Measurements from ENCODE around the gene RIMS1. TPM values are rescaled to one million over a fixed set of nuclear protein-coding genes. Genes with fewer than 3 reads are reported as not detected.

Gene RIMS1
- total RNA-seq, 4 donors from 2014 or later = 0.17 to 0.89 (median 0.44) TPM

DNA sequence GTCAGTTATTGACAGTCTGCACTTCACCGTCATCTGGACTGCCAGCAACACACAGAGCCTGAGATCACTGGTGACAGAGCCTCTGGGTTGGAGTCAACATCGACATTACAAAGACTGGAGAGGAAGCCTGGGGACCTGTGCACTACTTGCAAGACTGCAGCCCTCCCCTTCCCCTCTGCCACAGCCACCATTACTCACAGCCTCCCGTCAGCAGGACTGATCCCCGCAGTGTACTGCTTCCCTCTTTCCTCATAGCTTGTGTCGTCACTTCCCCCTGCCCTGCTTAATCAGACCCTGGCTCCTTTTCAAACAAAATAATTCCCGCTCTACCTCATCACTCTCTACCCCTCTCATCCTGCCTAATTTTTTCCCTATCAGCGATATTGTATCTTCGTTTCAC is 500.0 kb downstream of the RIMS1 start:
- 90 to 91% methylated on average over 8 of the region's 8 CpGs for WGBS, 2 donors
- H3K4me1 ChIP-seq = no peaks in the 10 kb centered on the region
- H3K36me3 ChIP-seq = no peaks in the 10 kb centered on the region
- H3K4me3 ChIP-seq (replicated peaks in 1 of 3) = no peak overlapping the region
- no peak overlapping the region for H3K27ac ChIP-seq
- TF ChIP-seq, protein P1, sequence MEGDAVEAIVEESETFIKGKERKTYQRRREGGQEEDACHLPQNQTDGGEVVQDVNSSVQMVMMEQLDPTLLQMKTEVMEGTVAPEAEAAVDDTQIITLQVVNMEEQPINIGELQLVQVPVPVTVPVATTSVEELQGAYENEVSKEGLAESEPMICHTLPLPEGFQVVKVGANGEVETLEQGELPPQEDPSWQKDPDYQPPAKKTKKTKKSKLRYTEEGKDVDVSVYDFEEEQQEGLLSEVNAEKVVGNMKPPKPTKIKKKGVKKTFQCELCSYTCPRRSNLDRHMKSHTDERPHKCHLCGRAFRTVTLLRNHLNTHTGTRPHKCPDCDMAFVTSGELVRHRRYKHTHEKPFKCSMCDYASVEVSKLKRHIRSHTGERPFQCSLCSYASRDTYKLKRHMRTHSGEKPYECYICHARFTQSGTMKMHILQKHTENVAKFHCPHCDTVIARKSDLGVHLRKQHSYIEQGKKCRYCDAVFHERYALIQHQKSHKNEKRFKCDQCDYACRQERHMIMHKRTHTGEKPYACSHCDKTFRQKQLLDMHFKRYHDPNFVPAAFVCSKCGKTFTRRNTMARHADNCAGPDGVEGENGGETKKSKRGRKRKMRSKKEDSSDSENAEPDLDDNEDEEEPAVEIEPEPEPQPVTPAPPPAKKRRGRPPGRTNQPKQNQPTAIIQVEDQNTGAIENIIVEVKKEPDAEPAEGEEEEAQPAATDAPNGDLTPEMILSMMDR (IDR thresholded peaks at IDR 0.05) = no peak
- TF ChIP-seq POLR2A (IDR thresholded peaks at IDR 0.05) = no peak
- H3K9me3 ChIP-seq = no peaks in the 10 kb centered on the region
- H3K27me3 ChIP-seq = no peaks in the 10 kb centered on the region
- intact Hi-C loops (cut with DNase I) = no loop called here
- no peak for DNase-seq

DNA sequence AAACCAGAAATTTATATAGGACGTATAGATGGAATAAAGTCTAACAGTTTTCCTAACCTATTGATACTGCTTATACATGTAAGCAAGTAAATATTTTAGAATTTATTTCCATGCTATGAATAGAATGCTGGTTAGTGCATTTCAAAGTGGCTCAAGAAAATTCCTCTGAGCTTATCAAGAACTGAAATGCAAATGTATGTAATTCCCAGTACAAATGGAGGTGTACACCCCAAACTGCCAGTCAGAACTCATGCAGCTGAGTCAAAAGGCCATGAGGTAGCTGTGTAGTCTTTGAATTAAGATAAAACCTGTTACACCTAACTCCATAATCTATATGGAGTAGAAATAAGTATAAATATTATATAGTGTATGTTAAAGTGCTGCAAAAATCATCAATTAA is 503.3 kb downstream of the RIMS1 start:
- Histone ChIP-seq H3K36me3 (no peaks in the 10 kb centered on the region), H3K9me3 (no peaks in the 10 kb centered on the region), H3K27ac (no peak overlapping the region), H3K27me3 (no peaks in the 10 kb centered on the region), H3K4me3 (replicated peaks in 1 of 3) (no peak overlapping the region), H3K4me1 (no peaks in the 10 kb centered on the region)
- TF ChIP-seq POLR2A (IDR thresholded peaks at IDR 0.05) = no peak
- TF ChIP-seq, protein P1 (IDR thresholded peaks at IDR 0.05) = no peak
- DNase-seq = no peak
- 92 to 96% methylated on average over 1 of the region's 1 CpG for WGBS, 2 donors
- intact Hi-C loops (cut with DNase I) = no loop called here

DNA sequence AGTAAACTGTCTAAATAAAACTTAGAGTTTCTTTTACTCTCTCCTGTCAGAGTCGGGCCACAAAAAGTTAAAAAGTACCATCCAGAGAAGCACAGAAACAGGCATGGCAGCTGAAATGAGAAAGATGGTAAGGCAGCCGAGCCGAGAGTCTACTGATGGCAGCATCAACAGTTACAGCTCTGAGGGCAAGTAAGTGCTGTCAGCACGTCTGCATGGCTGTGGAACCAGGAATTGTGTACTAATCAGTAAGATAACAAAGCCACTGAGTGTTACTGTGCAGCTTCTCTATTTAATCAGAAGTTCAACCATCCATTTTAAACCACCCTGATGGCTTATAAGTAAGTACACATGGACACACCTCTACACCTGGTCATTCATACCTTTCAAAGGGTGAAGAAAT is 504.2 kb downstream of the RIMS1 start:
- 68 to 78% methylated on average over 4 of the region's 4 CpGs for WGBS, 2 donors

DNA sequence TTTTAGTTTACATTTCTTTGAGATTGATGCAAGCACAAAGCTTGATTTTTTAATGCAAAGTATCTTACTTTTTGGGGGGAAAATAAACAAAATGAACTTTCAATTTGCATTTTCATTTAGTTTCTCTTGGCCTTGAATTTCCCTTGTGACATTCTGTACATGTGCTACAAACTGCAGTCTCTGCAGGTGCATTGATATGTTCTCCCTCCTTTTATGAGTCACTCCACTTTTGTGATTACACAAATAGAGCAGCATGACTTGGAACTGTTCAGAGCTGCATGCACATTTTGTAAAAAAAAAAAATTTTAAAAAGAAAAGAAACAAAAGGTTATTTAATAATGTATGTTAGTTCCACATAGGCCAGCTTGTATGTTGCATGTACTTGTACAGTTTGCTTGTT is 515.5 kb downstream of the RIMS1 start:
- H3K4me3 ChIP-seq (replicated peaks in 1 of 3) = no peak overlapping the region

More for the DNA sequence above, 504.2 kb downstream of the RIMS1 start:
- intact Hi-C loops (cut with DNase I) = no loop called here
- H3K27me3 ChIP-seq = no peaks in the 10 kb centered on the region
- H3K36me3 ChIP-seq = no peaks in the 10 kb centered on the region
- DNase-seq = no peak
- TF ChIP-seq, protein P1 (IDR thresholded peaks at IDR 0.05) = no peak
- no peak for TF ChIP-seq POLR2A (IDR thresholded peaks at IDR 0.05)
- no peak overlapping the region for H3K4me3 ChIP-seq (replicated peaks in 1 of 3)
- H3K4me1 ChIP-seq = no peaks in the 10 kb centered on the region
- H3K9me3 ChIP-seq = no peaks in the 10 kb centered on the region
- H3K27ac ChIP-seq = no peak overlapping the region

DNA sequence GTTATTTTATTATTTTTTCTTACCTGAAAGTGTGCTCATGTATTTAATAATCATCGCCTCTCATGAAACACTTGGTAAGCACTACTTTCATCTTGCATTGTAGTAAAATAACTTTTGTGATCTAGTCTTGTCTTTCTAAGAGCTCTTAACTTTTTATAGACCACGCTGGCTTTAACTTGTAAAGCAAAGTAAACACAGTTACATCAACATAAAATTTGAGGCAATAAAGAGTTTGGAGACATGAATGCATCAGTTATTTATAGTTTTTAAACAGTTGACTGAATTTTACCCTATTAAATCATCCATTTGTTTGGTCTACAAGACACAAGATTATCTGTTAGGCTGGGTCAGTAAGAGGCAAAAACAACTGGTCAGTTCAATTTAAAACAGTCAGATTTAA is 517.1 kb downstream of the RIMS1 start:
- intact Hi-C loops (cut with DNase I) = no loop called here
- TF ChIP-seq, protein P1 (IDR thresholded peaks at IDR 0.05) = no peak
- no peak for TF ChIP-seq POLR2A (IDR thresholded peaks at IDR 0.05)
- DNase-seq = no peak

More for the DNA sequence above, 515.5 kb downstream of the RIMS1 start:
- H3K36me3 ChIP-seq = no peaks in the 10 kb centered on the region
- TF ChIP-seq, protein P1 (IDR thresholded peaks at IDR 0.05) = no peak
- no peak for TF ChIP-seq POLR2A (IDR thresholded peaks at IDR 0.05)
- no peaks in the 10 kb centered on the region for H3K9me3 ChIP-seq
- no peak overlapping the region for H3K27ac ChIP-seq
- H3K4me1 ChIP-seq = no peaks in the 10 kb centered on the region
- DNase-seq = no peak
- H3K27me3 ChIP-seq = no peaks in the 10 kb centered on the region
- intact Hi-C loops (cut with DNase I) = no loop called here

More for the DNA sequence above, 517.1 kb downstream of the RIMS1 start:
- no peaks in the 10 kb centered on the region for H3K36me3 ChIP-seq
- 69 to 71% methylated on average over 2 of the region's 2 CpGs for WGBS, 2 donors
- no peaks in the 10 kb centered on the region for H3K9me3 ChIP-seq
- no peak overlapping the region for H3K27ac ChIP-seq
- no peaks in the 10 kb centered on the region for H3K27me3 ChIP-seq
- H3K4me3 ChIP-seq (replicated peaks in 1 of 3) = no peak overlapping the region
- H3K4me1 ChIP-seq = no peaks in the 10 kb centered on the region
